Activated CD8-positive, alpha-beta memory T cell treated with anti-CD3 and anti-CD28 coated beads, Interleukin-2, amount 50 U/mL, for 48 hours (primary cell): ENCODE results near the gene NFATC1.

Experiments used
- DNase-seq: peaks from one replicate; pipeline ENCODE4 v3.0.0-alpha.2; 2020

The NFATC1 gene

GRCh38 chr18:79511271-79511670, 115.5 kb downstream of the NFATC1 start:
- DNase-seq = peak; percentile 40

- DNase-seq = peak; percentile 43
These were observed 116.1 kb downstream of the NFATC1 start for GRCh38 chr18:79511671-79512301.

GRCh38 chr18:79512461-79513380, 117.0 kb downstream of the NFATC1 start:
- peak; percentile 49 for DNase-seq

GRCh38 chr18:79513381-79514081, 117.8 kb downstream of the NFATC1 start:
- DNase-seq = peak; percentile 48

- DNase-seq = peak; percentile 48
These were observed 119.6 kb downstream of the NFATC1 start for GRCh38 chr18:79515331-79515730.

- DNase-seq = peak; percentile 47
These were observed 120.2 kb downstream of the NFATC1 start for GRCh38 chr18:79515944-79516351.

GRCh38 chr18:79516441-79516931, 120.8 kb downstream of the NFATC1 start:
- peak; percentile 65 for DNase-seq

GRCh38 chr18:79517341-79517740, 121.6 kb downstream of the NFATC1 start:
- peak; percentile 81 for DNase-seq

- DNase-seq = peak; percentile 59
These were observed 122.4 kb downstream of the NFATC1 start for GRCh38 chr18:79518028-79518682.

- peak; percentile 54 for DNase-seq
These were observed 123.0 kb downstream of the NFATC1 start for GRCh38 chr18:79518683-79519128.

GRCh38 chr18:79519751-79520477, 124.2 kb downstream of the NFATC1 start:
- peak; percentile 72 for DNase-seq

GRCh38 chr18:79520478-79521390, 125.0 kb downstream of the NFATC1 start:
- DNase-seq = peak; percentile 53

GRCh38 chr18:79521416-79522205, 125.9 kb downstream of the NFATC1 start:
- DNase-seq = peak; percentile 53

GRCh38 chr18:79522451-79523205, 126.9 kb downstream of the NFATC1 start:
- peak; percentile 82 for DNase-seq

- peak; percentile 80 for DNase-seq
These were observed 127.5 kb downstream of the NFATC1 start for GRCh38 chr18:79523206-79523735.

GRCh38 chr18:79523736-79524180, 128.0 kb downstream of the NFATC1 start:
- DNase-seq = no peak

GRCh38 chr18:79524181-79525078, 128.7 kb downstream of the NFATC1 start:
- DNase-seq = peak; percentile 86
